CD4-positive, alpha-beta T cell treated with Interleukin-4 for 1 hour (primary cell): ENCODE data around the gene SHISA9.

Experiments
- DNase-seq, 2 donors: peaks; one replicate each; pipeline ENCODE4 v3.0.0-alpha.2; 2020 to 2022

The SHISA9 gene

DNA sequence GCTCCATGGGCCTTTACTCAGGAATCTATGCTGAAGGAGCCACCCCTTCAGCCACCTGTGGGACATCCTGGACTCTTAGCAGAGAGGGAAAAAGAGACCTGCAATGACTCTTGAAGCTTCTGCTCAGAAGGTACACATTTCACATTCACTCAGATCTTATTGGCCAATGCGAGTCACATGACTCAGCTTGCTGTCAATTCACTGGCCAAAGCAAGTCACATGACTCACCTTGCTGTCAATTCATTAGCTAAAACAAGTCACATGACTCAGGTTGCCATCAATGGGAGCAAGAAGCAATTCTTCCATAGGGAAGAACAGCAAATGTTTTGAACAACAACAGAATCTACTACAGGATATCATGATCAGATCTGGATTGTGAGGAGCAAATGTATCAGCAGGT is 233.4 kb downstream of the SHISA9 start:
- DNase-seq = no peak

DNA sequence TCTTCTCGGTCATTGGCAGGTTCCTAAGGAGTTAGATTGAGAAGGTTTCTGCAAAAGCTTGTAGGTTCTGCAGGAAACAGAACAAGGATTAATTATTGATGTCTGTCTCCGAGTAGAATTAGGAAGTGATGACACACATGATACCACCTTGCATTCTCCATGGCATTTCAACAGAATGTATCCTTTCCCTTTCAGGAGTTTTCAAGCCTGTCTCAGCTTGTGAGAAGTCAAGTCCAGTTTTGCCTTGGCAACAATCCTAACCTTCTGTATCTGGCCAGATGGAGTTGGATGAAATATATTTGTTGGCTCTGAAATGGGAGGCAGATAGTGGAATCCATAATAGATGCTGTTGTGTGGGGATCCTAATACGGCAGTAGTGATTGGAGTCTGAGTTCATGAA is 235.5 kb downstream of the SHISA9 start:
- no peak for DNase-seq

DNA sequence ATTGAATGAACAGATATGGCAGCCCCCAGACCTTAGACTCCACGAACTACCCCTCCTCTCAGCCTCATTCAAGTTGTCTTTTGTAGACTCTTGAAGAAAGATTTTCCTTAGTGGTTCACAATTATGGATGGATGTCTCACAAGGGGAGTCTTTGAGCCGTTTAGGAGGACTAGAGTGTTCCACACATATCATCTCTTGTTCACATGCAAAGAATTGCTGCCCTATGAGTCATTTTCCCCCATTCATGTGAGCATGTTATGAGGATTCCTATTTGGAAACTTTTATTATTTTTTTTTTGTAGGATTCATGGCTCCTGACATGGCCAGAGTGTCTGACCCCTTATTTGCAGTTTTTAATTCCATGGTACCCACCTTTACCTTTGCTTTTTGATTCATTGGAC is 237.1 kb downstream of the SHISA9 start:
- no peak for DNase-seq

DNA sequence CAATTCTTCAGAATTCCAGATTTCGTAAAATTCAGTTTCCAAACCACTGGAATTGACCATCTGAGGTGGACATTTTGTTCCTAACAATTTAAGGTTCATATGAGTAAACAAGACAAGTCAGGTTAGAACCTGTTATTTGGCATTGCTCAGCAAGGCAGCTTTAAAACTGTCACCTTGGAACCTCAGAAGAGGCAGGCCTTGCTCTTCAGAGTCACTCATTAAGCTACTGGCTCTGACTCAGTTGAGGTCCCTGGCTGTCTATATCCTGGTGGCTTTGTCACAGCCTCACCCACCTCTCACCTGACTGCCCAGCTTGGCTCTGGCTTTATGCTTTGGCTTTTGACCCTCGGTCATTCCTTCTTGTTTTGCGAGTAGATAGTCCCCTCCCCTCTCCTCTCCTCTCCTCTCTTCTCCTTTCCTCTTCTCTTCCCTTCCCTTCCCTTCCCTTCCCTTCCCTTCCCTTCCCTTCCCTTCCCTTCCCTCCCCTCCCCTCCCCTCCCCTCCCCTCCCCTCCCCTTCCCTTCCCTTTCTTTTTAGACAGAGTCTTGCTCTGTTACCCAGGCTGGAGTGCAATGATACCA is 238.4 kb downstream of the SHISA9 start:
- no peak for DNase-seq

DNA sequence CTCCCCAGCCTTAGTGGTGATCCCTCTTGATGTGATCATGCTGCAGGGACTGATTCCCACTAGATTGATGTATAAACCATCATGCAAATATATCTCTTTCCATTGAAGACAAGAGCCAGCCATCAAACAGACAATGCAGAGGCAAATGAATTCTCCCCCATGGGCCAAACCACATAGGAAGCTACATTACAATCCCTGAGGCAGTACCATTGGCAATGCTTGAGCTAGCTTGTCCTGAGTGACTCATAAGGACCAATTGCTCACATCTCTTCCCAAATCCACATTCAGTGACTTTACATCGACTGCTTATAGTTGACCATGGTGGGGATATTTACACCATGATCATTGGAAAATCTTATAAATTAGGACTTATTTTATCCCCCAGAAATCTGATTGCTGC is 242.2 kb downstream of the SHISA9 start:
- DNase-seq = no peak

DNA sequence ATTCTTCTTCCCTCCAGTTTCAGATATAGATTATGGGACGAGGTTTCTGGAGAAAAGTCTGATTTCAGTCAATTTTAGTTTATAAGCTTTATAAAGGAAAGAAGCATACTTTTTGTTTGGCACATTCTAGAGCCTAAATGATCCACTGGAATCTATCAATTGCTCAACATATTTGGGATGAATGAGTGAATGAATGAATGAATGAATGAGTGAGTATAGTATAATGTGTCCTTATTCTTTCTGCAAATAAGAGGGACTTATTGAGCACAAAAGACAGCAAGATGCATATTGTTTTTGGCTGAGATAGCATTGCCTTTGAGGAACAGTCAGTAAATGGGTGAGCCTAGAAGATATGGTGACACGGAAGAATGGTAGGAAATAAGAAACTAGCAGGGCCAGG is 245.4 kb downstream of the SHISA9 start:
- DNase-seq = no peak

DNA sequence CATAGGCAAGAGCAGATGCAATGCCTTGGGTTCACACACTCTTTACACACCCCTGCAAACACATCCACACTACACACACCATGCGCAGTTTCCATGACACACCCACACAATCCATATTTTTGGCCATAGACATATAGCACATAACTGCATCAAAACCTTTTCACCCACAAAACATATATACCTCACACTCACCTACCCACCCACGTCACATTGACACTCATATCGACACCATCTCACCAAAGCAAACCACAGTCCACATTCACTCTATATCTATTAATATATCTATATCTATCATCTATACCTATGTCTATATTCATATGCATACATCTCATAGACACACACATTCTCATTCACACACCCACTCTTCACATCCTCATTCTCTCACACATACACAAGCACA is 246.9 kb downstream of the SHISA9 start:
- DNase-seq = no peak

DNA sequence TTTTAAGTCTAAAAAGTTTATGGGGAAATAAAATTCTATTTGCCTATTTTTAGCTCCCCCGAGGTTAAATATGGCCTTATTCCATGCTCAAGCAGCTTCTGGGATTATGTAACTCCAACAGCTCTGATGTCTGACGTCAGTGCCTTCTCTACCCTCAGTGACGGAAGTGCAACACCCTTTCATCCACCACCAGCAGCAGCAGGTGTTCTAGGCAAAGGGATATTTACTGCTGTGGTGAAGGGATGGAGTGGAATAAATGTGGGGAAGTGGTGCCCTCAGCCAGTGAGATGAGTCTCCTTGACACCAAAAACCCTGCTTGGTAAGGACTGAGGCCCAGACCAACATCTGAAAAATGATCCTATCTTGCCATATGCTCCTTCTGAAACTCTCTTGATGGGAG is 247.4 kb downstream of the SHISA9 start:
- DNase-seq = no peak

DNA sequence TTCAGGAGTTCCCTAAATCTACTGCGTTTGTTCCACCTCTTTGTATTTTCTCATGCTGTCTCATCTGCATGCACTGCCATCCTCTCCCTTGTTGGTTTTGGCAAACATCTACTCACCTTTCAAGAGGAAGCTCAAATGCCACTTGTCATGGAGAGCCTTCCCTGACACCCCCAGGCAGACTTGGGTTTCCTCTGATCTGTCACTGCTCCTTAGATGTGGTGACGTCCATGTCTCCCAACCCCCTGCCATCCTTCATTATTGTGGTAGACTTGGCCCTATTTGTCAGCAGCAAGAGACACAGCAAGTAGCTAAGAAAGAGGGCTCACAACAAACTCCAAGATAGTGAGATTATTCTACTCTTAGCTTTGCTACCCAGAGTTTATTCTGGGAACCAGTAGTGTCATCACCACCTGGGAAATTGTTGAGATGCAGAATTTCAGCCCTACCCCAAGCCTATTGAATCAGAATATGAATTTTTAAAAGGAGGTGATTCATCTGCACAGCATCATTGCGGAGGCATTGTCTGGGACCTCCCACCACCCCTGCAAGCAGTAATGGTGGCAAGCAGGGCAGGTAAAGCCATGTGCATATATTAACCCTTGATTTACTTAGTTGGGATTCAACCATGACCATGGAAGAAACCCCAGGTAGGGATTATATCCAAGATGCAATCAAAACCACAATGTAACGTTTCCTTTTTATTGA is 248.9 kb downstream of the SHISA9 start:
- DNase-seq = no peak

DNA sequence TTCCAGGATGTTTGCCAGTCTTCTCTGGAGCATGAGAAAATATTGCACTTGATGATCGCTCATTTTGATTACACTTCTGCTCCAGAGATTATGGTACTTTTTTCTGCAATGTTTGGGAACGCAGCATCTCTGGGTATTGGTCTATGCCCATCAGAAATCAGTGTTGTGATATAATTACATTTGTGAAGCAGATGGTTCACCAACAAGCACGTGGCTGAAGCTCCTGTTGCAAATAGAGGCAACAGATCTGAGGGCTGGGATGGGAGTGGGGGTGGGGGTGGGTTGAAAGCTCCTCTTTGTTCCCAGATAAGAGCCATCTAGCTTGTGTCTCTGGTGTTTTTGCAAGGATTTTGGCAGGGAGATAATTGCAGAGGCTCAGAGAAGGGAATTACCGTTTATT is 252.3 kb downstream of the SHISA9 start:
- no peak for DNase-seq

DNA sequence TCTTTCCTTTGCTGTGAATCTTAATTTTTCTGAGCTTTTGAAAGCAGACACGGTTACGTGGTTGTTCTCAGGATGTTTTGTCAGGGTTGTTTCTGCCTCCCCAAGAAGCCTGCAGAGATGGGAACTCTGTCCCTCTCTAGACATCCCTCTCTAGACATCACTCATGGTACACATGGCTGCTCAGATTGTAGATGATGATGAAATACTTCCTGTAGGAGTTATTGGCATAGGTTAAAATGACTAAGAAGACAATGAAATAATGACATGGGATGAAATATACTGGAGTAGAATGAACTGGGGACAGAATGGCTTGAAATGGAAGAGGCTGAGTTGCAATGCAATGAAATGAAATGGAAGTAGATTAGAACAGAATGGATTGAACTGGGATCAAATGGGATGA is 253.4 kb downstream of the SHISA9 start:
- no peak for DNase-seq

DNA sequence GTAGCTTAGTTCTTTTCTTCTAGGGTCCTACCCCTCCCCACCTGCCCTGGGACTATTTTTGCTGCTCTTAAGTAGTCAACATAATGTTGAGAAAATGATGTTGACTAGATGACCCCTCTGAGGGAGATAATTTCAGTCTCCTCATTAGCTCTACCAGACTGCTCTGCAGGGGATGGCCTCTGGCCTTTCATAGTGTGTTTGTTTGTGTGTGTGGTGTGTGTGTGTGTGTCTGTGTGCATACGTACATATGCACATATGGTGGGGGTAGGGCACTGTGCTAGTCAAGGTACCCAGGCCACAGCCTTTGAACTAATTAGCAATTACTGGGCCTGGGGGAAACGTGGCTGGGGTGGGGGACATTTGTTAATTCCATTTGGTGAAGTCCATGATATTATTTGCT is 254.0 kb downstream of the SHISA9 start:
- DNase-seq = no peak

DNA sequence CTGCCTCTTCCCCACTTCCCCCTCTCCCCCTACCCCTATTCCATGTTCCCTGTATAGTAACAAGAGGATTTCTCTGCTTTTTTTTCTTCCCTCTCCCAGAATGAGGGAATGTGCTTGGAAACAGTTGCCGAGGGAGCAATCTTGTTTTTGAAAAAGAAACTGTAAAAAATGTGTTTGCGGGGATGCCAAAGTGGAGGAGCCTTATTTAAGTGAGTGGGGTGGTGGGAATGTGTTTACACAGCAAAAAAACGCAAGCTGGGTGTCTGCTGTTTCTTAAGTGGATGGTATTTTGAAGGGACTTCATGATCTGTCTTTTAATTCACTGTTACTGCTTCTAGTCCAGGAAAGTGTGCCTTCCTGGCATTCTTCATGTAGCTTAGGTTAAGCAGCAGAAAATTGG is 254.4 kb downstream of the SHISA9 start:
- DNase-seq = no peak

DNA sequence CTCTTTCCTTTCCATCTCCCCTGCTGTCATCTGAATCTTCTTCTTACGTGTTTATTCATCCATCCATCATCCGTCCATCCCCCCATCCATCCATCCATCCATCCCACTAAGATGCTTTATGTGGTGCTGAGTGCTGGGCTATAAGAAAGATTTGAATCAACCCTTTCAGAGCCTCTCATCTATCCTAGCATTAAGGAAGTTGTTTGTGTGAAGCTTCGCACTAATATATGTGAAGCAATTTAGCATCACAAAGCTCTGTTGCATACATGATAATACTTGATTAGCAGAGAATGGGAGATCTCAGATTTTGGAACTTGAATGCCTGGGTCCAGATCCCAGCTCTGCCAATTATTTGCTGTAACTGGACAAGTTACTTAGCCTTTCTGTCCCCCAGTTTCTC is 255.7 kb downstream of the SHISA9 start:
- DNase-seq = no peak

DNA sequence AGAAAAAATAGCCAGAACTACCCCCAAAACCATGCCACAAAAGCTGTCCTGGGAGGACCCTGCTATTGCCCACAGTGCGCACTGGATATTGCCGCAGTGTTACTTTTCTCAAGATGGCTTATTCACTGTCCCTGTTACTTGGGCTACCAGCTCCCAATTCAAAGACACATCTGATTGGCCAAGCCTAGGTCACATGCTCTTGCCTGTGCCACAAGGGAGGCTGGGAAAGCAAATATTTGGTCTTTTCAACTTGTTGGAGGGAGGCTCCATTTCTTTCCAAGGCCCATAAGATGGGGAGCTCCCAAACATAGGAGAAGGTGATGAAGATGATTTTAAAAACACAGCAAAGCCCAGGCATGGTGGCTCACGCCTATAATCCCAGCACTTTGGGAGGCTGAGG is 257.0 kb downstream of the SHISA9 start:
- DNase-seq = no peak

DNA sequence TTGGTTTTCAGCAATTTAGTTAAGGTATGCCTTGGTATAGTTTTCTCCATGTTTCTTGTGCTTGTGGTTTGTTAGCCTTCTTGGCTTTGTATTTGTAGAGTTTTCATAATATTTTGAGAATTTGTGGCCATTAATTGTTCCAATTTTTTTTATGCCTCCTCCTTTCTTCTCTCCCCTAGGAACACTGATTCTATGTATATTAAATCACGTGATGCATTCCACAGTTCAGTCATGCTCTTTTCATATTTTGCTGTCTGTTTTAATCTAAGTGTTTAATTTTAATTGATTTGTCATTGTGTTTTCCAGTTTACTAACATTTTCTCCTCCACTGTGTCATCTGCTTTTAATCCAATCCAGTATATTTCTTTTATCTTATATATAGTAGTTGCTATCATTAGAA is 263.6 kb downstream of the SHISA9 start:
- no peak for DNase-seq

DNA sequence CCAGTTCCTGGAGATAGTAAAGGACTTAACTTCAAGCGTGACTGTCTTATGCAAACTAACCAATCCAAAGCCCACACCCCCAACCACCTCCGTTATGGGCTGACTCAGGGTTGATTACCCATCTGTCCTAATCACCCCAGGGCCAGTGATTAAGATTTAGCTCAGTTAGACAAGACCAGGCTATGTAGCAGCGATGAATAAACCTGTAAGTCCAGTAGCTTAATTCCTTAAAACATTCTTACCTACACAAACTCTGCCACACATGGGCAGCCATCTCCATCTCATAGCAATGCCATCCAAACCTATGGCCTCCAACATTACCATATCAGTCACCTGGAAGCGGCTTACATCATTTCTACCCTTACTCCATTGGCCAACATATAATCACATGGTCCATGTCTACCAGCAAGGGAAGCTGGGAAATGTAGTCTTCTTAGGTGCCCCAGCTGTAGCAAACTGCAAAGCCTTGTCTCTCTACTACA is 266.7 kb downstream of the SHISA9 start:
- no peak for DNase-seq

DNA sequence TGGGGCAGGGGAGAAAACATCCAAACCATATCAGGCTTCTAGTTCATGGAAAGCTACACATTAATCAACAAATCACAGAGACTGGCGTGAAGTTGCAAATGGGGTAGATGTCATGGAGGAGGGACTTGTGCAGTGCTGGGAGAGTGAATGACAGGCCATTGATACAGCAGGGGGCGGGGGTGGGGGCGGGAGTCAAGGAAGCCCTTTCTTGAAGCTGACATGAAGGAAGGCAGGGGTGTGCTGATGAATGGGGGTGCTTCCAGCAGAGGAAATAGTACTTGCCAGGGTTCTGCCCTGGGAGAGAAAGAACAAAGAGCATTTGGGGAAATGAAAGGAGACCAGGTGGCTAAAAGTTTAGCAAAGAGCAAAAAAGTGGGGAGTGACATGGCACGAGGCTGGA is 269.9 kb downstream of the SHISA9 start:
- DNase-seq = no peak

DNA sequence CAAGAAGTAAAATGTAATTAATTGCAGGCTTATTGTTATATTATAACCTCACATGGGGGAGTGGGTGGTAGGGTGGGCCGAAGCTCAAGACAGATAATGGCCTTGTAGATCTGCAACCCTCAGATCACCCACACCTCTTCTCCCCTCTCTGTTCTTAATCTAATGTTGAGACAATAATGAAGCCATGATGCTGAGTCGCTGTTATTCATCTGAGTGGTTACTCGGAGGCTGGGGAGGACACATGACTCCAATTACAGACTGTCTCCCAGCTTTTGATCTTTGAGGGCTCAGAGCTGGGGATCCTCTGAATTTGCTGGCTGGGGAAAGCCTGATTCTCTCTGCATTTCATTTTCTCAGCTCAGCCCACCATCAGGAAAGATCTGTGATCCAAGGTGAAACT is 275.3 kb downstream of the SHISA9 start:
- no peak for DNase-seq

DNA sequence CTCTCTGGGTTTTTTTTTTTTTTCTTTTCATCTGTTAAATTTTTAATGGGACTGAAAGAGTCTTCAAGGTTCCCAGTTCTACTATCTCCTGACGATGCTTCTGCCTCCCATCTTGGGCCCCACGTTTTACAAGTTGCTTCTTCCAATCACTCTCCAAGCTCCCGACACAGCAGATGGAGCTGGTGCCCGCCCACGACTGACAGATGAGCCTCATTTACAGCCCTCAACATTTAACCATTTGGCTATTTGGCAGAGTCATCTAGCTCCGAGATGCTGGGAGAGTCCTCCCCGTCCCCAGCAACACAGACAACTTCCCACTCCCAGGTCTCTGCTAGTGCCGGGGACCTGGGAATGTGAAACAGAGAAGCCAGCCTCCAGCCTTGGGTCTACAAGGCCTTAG is 276.9 kb downstream of the SHISA9 start:
- no peak for DNase-seq

DNA sequence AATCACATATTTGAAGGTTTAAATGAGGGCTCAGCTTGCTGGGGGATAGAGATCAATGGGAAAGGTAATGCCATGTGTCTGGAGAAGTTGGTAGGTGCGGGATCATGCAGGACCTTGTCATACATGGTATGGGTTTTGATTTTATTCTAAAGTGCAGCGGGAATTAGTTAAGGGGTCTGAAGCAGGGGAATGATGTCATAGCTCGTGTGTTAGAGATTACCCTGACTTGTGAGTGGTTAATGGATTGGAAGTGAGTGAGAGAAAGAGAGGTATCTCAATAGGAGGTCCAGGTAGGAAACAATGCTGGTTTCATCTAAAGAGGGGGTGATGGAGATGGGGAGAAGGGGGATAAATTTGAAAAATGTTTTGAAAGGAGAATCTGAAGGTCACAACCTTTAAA is 280.0 kb downstream of the SHISA9 start:
- no peak for DNase-seq

DNA sequence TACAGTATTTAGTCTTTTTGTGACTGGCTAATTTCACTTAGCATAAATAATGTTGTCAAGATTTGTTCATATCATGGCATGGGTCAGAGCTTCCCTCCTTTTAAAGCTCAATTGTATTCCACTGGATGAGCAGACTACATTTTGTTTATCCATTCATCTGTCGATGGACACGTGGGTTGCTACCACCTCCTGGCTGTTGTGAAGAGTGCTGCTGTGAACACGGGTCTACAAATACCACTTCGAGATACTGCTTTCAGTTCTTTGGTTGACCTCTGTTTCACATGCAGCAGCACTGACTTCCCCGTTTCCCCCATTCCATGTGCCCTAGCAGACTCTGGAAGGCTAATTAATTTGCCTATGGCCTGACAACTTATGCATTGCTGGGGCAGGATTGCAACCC is 285.4 kb downstream of the SHISA9 start:
- DNase-seq = no peak

DNA sequence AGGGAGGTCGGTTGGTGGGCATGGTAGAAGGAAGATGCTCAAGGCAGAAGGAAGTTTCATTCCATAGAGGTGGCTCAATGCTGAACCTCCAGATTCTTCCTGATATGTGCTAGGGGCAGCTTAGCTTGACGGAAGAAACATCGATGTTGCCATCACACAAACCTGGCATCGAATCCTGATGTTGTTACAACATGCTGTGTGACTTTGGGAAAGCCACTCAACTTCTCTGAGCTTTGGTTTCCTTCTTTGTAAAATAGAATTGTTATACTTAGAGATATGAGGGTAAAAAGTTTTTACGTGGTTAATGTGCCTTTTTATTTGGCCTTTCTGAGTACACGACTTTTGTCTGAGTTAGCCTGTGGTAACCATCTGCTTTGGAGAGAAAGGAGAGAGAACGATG is 287.9 kb downstream of the SHISA9 start:
- no peak for DNase-seq

DNA sequence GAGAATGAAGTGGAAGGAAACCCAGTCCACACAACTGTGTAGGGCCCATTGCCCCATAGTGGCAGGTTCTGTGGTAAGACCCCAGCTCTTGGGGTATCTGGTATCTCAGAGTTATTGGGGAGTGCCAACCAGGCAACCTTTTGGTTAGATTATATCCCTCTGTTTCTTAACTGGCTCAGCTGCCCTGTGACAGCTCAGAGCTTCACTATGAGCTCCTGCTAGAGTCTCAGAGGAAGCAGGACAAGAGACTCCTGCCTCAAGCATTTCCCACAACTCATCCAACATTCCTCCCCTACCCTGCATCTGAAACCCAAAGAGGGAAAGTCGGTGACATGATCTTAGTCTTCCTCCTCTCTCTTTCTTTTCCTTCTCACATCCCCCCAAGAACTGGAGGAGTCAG is 292.3 kb downstream of the SHISA9 start:
- no peak for DNase-seq

DNA sequence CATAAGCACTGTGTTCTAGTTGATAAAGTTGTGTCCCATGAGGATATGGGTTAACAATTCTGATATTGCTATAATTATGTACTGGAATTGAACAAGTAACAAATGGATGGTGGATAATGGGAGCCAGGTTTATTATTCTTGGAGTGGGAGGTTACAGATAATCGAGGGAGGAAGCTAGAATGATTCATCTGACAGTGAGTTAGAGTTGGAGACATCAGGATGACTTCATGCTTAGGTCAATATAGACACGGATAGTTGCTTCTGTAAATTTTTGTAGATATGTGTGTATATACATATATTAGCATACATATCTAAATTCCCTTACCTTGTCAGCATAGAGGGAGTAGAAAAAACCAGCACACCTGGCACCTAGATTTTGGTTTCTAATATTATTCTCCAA is 293.4 kb downstream of the SHISA9 start:
- DNase-seq = no peak
